Activated naive CD4-positive, alpha-beta T cell treated with anti-CD3 and anti-CD28 coated beads, Interleukin-2, amount 50 U/mL, for 24 hours (primary cell): Measurements from ENCODE around the gene KRTAP20-3.

Source experiments
- H3K27ac Mint-ChIP-seq: one replicate; pipeline ENCODE4 v1.8.0; 2021; ENCODE audit warnings: mild to moderate bottlenecking, mixed read lengths
- H3K27me3 Mint-ChIP-seq: one replicate; pipeline ENCODE4 v1.8.0; 2021; ENCODE audit warnings: mixed read lengths
- H3K36me3 Mint-ChIP-seq: one replicate; pipeline ENCODE4 v1.8.0; 2021; ENCODE audit warnings: mixed read lengths
- H3K4me1 Mint-ChIP-seq: one replicate; pipeline ENCODE4 v1.8.0; 2021; ENCODE audit warnings: mixed read lengths
- H3K4me3 Mint-ChIP-seq: one replicate; pipeline ENCODE4 v1.8.0; 2021; ENCODE audit warnings: mild to moderate bottlenecking, mixed read lengths
- H3K9me3 Mint-ChIP-seq: one replicate; pipeline ENCODE4 v1.8.0; 2021; ENCODE audit warnings: mixed read lengths

The KRTAP20-3 gene

GRCh38 chr21:30642564-30642963 is at the start of gene KRTAP20-3:
Gene KRTAP20-3, plus strand, starts transcription at chr21:30642864.
- Mint-ChIP-seq H3K9me3 (no peaks in the 10 kb centered on the region), H3K4me3 (no peak within 1 kb of the TSS), H3K36me3 (no peaks in the 10 kb centered on the region), H3K4me1 (no peaks in the 10 kb centered on the region), H3K27me3 (peaks cover 6% of the 10 kb centered on the region), H3K27ac (no peak within 1 kb of the TSS)

GRCh38 chr21:30598802-30599201 is 43.9 kb upstream of the KRTAP20-3 start, which contains the start of gene KRTAP6-2:
Gene KRTAP6-2, minus strand, starts transcription at chr21:30598902. Its CDS starts 28 bp downstream, at chr21:30598874.
- Mint-ChIP-seq H3K4me3 (no peak within 1 kb of the TSS), H3K9me3 (peaks cover 6% of the 10 kb centered on the region), H3K27ac (no peak within 1 kb of the TSS), H3K27me3 (no peaks in the 10 kb centered on the region), H3K36me3 (no peaks in the 10 kb centered on the region), H3K4me1 (no peaks in the 10 kb centered on the region)

- Mint-ChIP-seq H3K36me3 (no peaks in the 10 kb centered on the region), H3K4me1 (no peaks in the 10 kb centered on the region), H3K9me3 (peaks cover 6% of the 10 kb centered on the region), H3K27me3 (no peaks in the 10 kb centered on the region), H3K4me3 (no peak within 1 kb of the TSS), H3K27ac (no peak within 1 kb of the TSS)
Observed at GRCh38 chr21:30600787-30601186, 41.9 kb upstream of the KRTAP20-3 start, which contains the start of gene KRTAP22-1. Gene KRTAP22-1, plus strand, starts transcription at chr21:30601087.

GRCh38 chr21:30605968-30606367 is 36.7 kb upstream of the KRTAP20-3 start:
- Mint-ChIP-seq H3K27me3 (peaks cover 2% of the 10 kb centered on the region), H3K9me3 (peaks cover 6% of the 10 kb centered on the region), H3K4me3 (no peak overlapping the region), H3K36me3 (no peaks in the 10 kb centered on the region), H3K27ac (no peak overlapping the region), H3K4me1 (no peaks in the 10 kb centered on the region)

- H3K27me3 Mint-ChIP-seq = peaks cover 2% of the 10 kb centered on the region
- H3K4me3 Mint-ChIP-seq = no peak overlapping the region
- H3K9me3 Mint-ChIP-seq = peaks cover 2% of the 10 kb centered on the region
- H3K36me3 Mint-ChIP-seq = no peaks in the 10 kb centered on the region
- H3K27ac Mint-ChIP-seq = no peak overlapping the region
- H3K4me1 Mint-ChIP-seq = no peaks in the 10 kb centered on the region
Observed at GRCh38 chr21:30612132-30612531, 30.5 kb upstream of the KRTAP20-3 start.

GRCh38 chr21:30613836-30614235 is 28.8 kb upstream of the KRTAP20-3 start, which contains the start of gene KRTAP6-1:
Gene KRTAP6-1, minus strand, starts transcription at chr21:30613930. Its CDS starts 26 bp downstream, at chr21:30613904.
- no peaks in the 10 kb centered on the region for H3K4me1 Mint-ChIP-seq
- H3K9me3 Mint-ChIP-seq = peaks cover 9% of the 10 kb centered on the region
- H3K36me3 Mint-ChIP-seq = no peaks in the 10 kb centered on the region
- H3K4me3 Mint-ChIP-seq = no peak within 1 kb of the TSS
- H3K27ac Mint-ChIP-seq = no peak within 1 kb of the TSS
- H3K27me3 Mint-ChIP-seq = no peaks in the 10 kb centered on the region

- no peak overlapping the region for H3K27ac Mint-ChIP-seq
- peaks cover 1% of the 10 kb centered on the region for H3K27me3 Mint-ChIP-seq
- H3K4me1 Mint-ChIP-seq = no peaks in the 10 kb centered on the region
- H3K36me3 Mint-ChIP-seq = no peaks in the 10 kb centered on the region
- no peak overlapping the region for H3K4me3 Mint-ChIP-seq
- H3K9me3 Mint-ChIP-seq = peaks cover 9% of the 10 kb centered on the region
Observed at GRCh38 chr21:30615199-30615598, 27.5 kb upstream of the KRTAP20-3 start.

GRCh38 chr21:30616125-30616524 is 26.5 kb upstream of the KRTAP20-3 start, which contains the start of gene KRTAP20-1:
Gene KRTAP20-1, plus strand, starts transcription at chr21:30616425. Its CDS starts 30 bp downstream, at chr21:30616455.
- Mint-ChIP-seq H3K4me1 (no peaks in the 10 kb centered on the region), H3K9me3 (peaks cover 9% of the 10 kb centered on the region), H3K27me3 (peaks cover 2% of the 10 kb centered on the region), H3K4me3 (no peak within 1 kb of the TSS), H3K27ac (no peak within 1 kb of the TSS), H3K36me3 (no peaks in the 10 kb centered on the region)

- Mint-ChIP-seq H3K4me3 (no peak overlapping the region), H3K4me1 (no peaks in the 10 kb centered on the region), H3K36me3 (no peaks in the 10 kb centered on the region), H3K27ac (no peak overlapping the region), H3K27me3 (peaks cover 2% of the 10 kb centered on the region), H3K9me3 (peaks cover 9% of the 10 kb centered on the region)
Observed at GRCh38 chr21:30620080-30620479, 22.6 kb upstream of the KRTAP20-3 start.

GRCh38 chr21:30620522-30620921 is 22.1 kb upstream of the KRTAP20-3 start, which contains the start of gene KRTAP20-4:
Gene KRTAP20-4, plus strand, starts transcription at chr21:30620627.
- Mint-ChIP-seq H3K27ac (no peak within 1 kb of the TSS), H3K36me3 (no peaks in the 10 kb centered on the region), H3K4me1 (no peaks in the 10 kb centered on the region), H3K27me3 (peaks cover 2% of the 10 kb centered on the region), H3K4me3 (no peak within 1 kb of the TSS), H3K9me3 (peaks cover 9% of the 10 kb centered on the region)

GRCh38 chr21:30623362-30623761 is 19.3 kb upstream of the KRTAP20-3 start:
- Mint-ChIP-seq H3K27me3 (peaks cover 2% of the 10 kb centered on the region), H3K9me3 (peaks cover 4% of the 10 kb centered on the region), H3K36me3 (no peaks in the 10 kb centered on the region)

GRCh38 chr21:30625449-30626165 is 17.1 kb upstream of the KRTAP20-3 start:
- Mint-ChIP-seq H3K36me3 (no peaks in the 10 kb centered on the region), H3K4me3 (no peak overlapping the region), H3K27me3 (no peaks in the 10 kb centered on the region), H3K9me3 (no peaks in the 10 kb centered on the region), H3K27ac (no peak overlapping the region), H3K4me1 (no peaks in the 10 kb centered on the region)

More at GRCh38 chr21:30623362-30623761, 19.3 kb upstream of the KRTAP20-3 start:
- no peaks in the 10 kb centered on the region for H3K4me1 Mint-ChIP-seq
- H3K4me3 Mint-ChIP-seq = no peak overlapping the region
- no peak overlapping the region for H3K27ac Mint-ChIP-seq

GRCh38 chr21:30628109-30628508 is 14.6 kb upstream of the KRTAP20-3 start:
- no peaks in the 10 kb centered on the region for H3K4me1 Mint-ChIP-seq
- no peak overlapping the region for H3K27ac Mint-ChIP-seq
- no peaks in the 10 kb centered on the region for H3K9me3 Mint-ChIP-seq
- no peaks in the 10 kb centered on the region for H3K36me3 Mint-ChIP-seq
- H3K27me3 Mint-ChIP-seq = no peaks in the 10 kb centered on the region
- H3K4me3 Mint-ChIP-seq = no peak overlapping the region

GRCh38 chr21:30629200-30629599 is 13.5 kb upstream of the KRTAP20-3 start:
- no peaks in the 10 kb centered on the region for H3K9me3 Mint-ChIP-seq
- H3K4me3 Mint-ChIP-seq = no peak overlapping the region
- H3K36me3 Mint-ChIP-seq = no peaks in the 10 kb centered on the region
- H3K4me1 Mint-ChIP-seq = no peaks in the 10 kb centered on the region
- H3K27me3 Mint-ChIP-seq = no peaks in the 10 kb centered on the region
- no peak overlapping the region for H3K27ac Mint-ChIP-seq

- no peaks in the 10 kb centered on the region for H3K27me3 Mint-ChIP-seq
- no peak within 1 kb of the TSS for H3K27ac Mint-ChIP-seq
- no peak within 1 kb of the TSS for H3K4me3 Mint-ChIP-seq
- no peaks in the 10 kb centered on the region for H3K4me1 Mint-ChIP-seq
- H3K36me3 Mint-ChIP-seq = no peaks in the 10 kb centered on the region
- no peaks in the 10 kb centered on the region for H3K9me3 Mint-ChIP-seq
Observed at GRCh38 chr21:30634906-30635305, 7.8 kb upstream of the KRTAP20-3 start, which contains the start of gene KRTAP20-2. Gene KRTAP20-2, plus strand, starts transcription at chr21:30635206. Its CDS starts 58 bp downstream, at chr21:30635264.

- Mint-ChIP-seq H3K27me3 (peaks cover 3% of the 10 kb centered on the region), H3K9me3 (no peaks in the 10 kb centered on the region), H3K27ac (no peak overlapping the region), H3K4me1 (no peaks in the 10 kb centered on the region), H3K36me3 (no peaks in the 10 kb centered on the region), H3K4me3 (no peak overlapping the region)
Observed at GRCh38 chr21:30638686-30639085, 4.0 kb upstream of the KRTAP20-3 start.
